CD4-positive, alpha-beta T cell treated with Interleukin-2 at 100 ng/mL for 4 hours (primary cell): ENCODE results near the gene ZNF620.
A peak's percentile ranks its signal among the peaks of the same experiment; 100 is the strongest.
"Not testable (repeated sequence)": the region's sequence is repeated elsewhere in the genome, so short reads cannot be mapped to it uniquely, and the experiment has no call there.

ENCODE experiments used
- DNase-seq: peaks from one replicate; pipeline ENCODE4 v3.0.0-alpha.2; 2020; ENCODE audit warnings: low spot score

Gene ZNF620

DNA sequence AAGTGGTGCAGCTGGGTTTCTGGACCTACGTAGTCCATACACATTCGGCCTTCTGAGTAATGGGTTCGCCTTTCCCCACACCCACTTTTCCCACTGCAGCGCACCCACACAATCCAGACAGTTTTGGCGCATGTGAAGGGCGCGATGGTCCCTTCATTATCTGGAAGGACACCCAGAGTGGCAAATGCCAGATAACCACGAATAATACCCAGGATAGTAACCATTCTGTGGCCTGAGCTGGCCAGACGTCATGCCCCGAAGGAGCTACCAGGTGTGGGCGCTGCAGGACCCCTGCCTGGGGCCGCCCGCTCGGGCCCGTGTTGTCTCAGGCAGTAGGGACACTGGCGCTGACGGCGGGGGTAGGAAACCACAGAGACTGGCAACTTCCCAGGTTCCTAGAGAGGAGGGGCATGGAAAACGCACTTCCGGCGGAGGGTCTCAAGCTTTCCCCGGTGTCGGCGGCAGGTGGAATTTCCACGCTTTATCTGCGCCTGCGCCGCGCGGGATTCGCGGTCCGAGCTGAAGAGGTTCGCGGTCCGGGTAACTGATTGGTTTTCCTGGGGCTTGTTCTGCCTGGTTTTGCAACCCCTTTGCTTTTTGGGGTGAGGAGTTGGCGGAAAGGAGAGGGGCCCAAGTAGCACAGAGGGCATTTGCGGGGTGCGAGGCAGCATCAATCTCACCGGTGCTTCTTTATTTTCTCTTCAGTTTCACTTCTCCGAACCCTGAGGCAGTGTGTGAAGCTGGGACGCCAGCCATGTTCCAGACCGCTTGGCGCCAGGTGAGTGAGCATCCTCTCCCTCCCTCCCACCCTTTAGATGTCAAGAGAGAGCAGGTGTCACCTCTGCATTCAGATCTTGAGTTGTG lies at the start of gene ZNF620:
Gene ZNF620 (plus strand): TSS at position 441 of the 864 bp plus-strand sequence. CDS start 314 bp downstream, at position 755.
- DNase-seq: peak; percentile 58

GRCh38 chr3:40456279-40456939 lies 49.4 kb upstream of the ZNF620 start:
- DNase-seq: no peak

DNA sequence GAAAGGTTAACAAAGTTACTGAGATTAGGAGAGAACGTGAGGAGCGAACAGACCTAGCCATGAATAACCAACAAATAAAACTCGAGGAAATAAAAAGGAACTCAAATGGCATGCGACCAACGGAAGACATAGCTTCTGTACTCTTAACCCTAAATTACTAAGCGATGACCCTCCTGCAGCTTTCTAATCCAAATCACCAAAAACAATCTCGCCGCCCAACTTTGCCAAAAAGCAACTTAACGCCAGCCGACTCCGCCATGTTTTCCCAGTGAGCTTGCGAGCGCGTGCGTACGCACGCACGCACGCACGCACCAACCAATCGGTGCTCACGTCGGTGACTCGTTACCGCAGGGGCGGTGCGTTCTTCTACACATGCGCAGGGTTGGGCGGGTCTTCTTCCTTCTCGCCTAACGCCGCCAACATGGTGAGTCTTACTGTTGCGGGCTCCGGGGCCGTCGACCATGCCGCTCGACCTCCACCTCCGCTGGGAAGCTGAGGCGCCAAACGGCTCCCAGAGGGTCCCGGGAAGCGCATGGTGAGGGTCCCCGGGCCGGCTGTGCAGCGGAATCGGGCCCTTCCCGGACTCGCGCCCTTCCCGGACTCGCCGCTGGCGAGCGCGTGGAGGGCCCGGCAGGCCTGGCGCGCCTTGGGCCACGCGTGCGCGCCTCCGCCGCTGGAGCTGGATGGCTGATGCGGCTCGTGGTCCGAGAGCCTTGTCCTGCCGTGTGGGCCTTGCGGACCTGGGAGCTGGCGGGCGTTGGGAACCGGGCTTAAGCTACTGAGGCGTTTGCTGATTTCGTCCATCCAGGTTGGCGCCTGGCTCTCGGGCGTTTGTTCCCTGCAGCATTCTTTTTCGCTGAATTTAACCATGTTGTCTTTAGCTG lies 48.7 kb upstream of the ZNF620 start, which contains the start of gene RPL14:
Gene RPL14 (plus strand): TSS at position 400 of the 884 bp plus-strand sequence. CDS start 133 bp downstream, at position 533.
- DNase-seq: peak; percentile 96

GRCh38 chr3:40458473-40458872 lies 47.4 kb upstream of the ZNF620 start:
- DNase-seq: no peak

- DNase-seq: not testable (repeated sequence)
Observed at GRCh38 chr3:40460481-40460880, 45.4 kb upstream of the ZNF620 start.

DNA sequence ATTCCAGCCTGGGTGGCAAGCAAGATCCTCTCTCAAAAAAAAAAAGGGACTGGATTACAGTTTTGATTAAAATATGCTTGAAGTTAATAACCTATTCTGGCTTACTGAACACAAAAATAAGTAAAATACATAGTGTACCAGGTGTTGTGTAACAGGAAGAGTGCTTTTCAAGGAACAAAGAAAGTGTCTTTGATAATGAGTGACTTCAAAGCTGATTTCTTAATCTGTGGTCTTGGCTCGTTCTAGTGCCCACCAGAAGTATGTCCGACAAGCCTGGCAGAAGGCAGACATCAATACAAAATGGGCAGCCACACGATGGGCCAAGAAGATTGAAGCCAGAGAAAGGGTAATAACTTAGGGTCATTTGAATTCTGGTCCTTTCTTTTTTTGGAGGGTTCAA lies 44.7 kb upstream of the ZNF620 start:
- no peak for DNase-seq

DNA sequence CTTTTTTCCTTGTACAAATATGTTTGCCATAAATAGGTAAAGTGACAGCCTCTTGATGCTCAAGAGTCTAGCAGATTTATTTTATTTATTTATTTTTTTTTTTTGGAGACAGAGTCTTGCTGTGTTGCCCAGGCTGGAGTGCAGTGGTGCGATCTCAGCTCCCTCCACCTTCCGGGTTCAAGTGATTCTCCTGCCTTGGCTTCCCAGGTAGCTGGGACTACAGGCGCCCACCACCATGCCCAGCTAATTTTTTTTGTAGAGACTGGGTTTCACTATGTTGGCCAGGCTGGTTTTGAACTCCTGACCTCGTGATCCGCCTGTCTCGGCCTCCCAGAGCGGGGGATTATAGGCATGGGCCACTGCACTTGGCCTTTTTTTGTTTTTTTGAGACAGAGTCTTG lies 43.0 kb upstream of the ZNF620 start:
- not testable (repeated sequence) for DNase-seq

DNA sequence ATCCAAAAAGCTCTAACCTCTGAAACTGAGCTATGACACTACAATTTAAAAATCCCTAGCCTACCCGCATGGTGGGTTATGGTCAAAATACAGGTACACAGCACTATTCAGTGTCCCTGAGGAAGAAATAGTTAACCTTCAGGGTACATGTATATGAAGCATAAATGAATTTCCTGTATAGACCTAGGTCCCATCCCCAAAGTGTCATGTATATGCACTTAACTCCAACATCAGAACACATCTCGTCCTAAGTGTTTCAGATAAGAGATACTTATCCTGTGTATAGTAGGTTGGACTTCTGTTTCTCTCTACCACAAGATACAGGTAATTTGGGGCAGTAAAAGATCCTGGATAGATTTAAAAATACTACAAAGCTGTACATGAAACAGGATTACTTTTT lies 42.3 kb upstream of the ZNF620 start:
- no peak for DNase-seq

DNA sequence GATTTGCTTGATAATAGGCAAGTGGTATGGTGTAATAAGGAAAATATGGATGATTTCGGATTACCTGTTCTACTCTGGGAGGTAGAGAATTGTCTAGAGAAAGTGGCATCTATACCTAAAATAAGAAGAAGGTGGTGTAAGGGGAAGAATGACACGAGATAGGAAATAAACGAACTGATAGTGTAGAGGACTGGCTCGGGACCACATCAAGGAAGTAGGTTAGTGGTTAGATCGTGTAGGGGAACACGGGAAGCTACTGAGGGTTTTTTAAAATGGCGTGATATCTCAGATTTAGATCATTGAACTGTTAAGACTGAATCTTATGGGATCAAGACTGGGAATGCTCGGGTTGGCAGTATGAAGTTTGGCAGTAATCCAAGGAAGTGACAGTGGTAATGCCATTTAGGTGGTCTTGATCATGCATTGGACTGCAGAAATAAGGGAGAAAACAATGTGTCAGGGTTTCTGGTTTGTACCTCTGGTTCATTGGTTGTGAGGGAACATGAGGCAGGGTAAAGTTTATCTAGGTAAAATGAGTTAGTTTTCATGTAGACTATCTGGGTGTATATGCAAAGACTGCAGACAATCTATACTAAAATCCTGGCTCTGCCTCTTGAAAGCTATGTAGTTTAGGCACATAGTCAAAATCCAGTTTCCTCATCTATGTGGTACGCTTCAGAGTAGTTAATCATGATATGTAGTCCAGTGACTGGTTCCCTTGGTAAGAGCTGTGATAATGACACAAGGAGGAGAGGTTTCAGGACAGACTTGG lies 41.3 kb upstream of the ZNF620 start:
- peak; percentile 29 for DNase-seq

- no peak for DNase-seq
Observed at GRCh38 chr3:40465111-40465407, 40.8 kb upstream of the ZNF620 start.

DNA sequence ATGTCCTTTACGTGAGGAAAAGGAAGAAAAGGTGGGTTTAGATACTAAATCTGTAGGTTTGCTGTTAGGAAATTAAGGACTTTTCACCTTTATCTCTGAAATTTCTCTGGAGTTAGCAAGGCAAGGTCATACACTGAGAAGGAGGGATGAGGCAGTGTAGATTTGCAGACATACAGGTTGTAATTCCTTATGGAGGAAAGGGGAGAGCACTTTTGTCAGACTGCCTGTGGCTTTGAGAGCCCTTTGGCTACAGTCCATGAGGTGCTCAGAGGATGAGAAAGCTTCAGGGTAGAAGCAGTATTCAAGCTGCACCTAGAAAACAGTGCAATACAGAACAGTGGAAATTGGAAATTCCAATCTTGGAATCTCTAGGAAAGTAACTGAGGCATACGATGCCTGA lies 40.4 kb upstream of the ZNF620 start:
- DNase-seq: no peak

DNA sequence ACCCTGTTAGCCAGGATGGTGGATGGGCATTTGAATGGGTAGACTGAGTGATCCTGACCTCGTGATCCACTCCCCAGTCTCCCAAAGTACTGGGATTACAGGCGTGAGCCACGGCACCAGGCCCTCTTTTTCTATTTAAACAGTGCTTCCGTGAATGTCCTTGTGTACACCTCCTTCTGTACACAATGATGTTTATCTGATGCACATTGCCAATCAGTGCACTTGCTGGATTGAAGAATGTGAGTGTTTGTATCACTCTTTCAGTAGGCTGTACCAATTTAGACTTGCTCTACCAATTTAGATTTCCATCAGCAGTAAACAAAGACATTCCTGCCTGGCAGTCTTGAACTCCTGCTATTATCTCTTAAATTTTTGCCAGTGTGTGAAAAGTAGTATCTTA lies 37.8 kb upstream of the ZNF620 start:
- DNase-seq: no peak

DNA sequence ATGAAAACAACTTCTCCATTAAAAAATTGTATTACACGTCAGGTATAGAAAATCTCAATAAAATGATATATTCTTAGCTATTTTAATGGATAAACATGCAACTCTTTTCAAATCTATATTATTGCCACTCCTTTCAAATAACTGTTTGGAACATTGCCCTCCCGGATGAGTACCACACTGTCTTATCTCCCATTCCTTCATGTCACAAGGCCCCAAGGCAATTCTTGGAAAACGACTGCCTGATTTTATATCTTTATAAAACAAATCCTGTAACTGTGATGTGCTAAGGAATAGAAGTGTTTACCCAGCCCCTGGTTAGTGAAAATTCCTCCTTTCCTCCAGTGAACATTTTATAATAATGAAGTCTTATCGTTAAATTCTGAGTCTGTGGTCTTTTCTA lies 35.1 kb upstream of the ZNF620 start:
- DNase-seq: no peak

DNA sequence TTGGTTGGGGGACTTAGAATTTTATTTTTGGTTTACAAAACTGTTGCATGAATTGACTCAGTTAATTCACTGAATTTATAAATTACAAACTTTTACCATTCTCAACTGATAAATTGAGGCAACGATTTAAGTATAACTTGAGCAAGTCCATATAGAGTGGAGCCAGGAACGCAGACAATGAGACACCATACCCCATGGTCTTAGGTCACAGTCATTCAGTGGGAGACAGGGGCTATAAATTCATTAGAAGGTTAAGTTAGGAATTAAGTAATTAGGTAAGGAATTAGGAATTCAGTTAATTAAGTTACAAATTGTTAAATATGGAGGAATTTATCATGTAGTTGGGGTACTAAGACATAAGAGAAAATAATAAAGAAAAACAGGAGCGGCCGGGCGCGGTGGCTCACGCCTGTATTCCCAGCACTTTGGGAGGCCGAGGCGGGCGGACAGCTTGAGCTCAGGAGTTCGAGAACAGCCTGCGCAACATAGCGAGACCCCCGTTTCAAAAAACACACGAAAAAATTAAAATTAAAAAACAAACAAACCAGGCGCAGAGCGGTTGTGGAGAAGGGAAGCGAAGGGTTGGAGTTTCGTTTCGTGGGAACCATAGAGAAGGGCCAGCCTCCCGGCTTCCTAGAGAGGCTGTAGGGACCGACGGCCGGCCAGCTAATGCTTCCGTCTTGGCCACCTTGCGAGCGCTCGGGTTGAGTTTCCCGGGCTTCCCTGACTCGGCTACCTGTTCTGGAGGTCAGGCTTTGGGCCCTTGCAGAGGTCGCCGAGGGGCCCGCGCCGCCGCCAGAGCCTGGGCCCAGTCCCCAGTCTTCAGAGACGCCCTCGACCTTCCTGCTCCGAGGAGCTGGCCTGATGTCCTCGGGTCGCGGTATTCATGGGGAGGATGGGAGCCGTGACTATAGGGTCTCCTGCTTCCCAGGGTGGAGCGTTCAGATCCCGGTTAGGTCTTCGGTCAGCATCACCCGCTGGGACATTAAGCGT lies 29.1 kb upstream of the ZNF620 start, which contains the start of gene ZNF619:
Gene ZNF619 (plus strand): TSS at position 645 of the 993 bp plus-strand sequence. CDS start 858 bp downstream, outside the sequence.
- peak; percentile 77 for DNase-seq

GRCh38 chr3:40477666-40478065 lies 28.2 kb upstream of the ZNF620 start:
- DNase-seq: no peak

DNA sequence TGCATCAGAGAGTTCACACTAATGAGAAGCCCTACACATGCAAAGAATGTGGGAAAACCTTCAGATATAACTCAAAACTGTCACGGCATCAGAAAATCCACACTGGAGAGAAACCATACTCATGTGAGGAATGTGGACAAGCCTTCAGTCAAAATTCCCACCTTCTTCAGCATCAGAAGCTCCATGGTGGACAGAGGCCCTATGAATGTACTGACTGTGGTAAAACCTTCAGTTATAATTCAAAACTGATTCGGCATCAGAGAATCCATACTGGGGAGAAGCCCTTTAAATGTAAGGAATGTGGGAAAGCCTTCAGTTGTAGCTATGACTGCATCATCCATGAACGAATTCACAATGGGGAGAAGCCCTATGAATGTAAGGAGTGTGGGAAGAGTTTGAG lies 18.7 kb upstream of the ZNF620 start:
- no peak for DNase-seq

DNA sequence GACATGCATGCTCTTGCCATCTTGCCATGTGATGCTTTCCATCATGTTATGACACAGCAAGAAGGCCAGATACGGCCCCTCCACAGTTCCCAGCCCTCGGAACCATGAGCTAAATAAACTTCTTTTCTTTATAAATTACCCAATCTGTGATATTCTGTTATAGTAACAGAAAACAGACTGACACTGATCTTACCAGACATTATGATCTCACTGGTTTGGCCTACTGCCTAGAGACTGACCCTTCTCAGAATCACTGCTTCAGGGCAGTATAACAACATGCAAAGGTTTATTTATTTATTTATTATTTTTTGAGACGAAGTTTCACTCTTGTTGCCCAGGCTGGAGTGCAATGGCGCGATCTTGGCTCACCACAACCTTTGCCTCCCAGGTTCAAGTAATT lies 14.9 kb upstream of the ZNF620 start:
- no peak for DNase-seq

DNA sequence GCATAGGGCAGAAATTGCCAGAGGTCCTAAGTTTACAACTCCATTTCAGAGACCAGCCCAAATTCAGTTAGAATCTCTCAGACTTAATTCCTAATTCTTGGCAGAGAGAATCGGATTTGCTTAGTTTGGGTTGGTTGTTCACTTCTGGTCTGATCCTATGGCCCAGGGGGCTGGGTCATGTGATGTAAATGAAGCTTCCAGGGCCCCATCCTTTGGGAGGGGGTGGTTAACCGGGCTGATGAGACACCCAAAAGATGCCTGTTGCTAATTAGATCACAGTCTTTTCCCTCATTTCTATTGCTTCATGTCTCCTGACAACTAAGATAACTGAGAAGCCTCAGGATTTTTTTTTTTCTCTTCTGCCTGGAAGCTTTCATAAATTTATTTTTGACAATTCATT lies 11.1 kb upstream of the ZNF620 start:
- no peak for DNase-seq

DNA sequence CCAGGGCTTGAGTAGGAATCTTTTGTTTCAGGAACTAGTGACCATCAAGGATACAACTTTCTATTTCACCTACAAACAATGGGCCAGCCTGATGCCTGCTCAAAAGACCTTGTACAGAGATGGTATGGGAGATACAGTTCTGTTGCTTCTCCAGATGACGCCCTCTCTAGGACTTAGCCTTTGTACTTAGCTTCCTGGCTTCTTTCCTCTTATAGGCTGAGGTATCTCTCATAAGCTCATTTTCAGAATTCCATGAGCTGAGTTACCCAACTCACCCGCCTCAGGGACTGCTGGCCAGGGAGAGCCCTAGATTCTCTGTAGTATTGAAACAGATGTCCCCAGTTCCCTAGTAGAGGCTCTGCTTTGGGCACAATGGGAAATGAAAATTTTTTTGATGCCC lies 8.6 kb upstream of the ZNF620 start:
- DNase-seq: no peak

- DNase-seq: no peak
Observed at GRCh38 chr3:40499952-40500351, 5.9 kb upstream of the ZNF620 start.
